Measurements from ENCODE around the gene P3H2.

P3H2 gene

GRCh38 chr3:190017521-190018288 lies 103.0 kb downstream of the P3H2 start:
- FAIRE-seq (peak; percentile 99), DNase-seq (ENCODE audit: insufficient read length, low spot score) (peak; percentile 17)
- no peak for TF ChIP-seq POLR2A (IDR thresholded peaks at IDR 0.05; ENCODE audit: low read depth, low read length)

GRCh38 chr3:190016966-190017365 lies 103.7 kb downstream of the P3H2 start:
- TF ChIP-seq POLR2A (IDR thresholded peaks at IDR 0.05; ENCODE audit: low read depth, low read length), result no peak
- FAIRE-seq, result peak; percentile 66

GRCh38 chr3:190014940-190015339 lies 105.8 kb downstream of the P3H2 start:
- no peak for DNase-seq (ENCODE audit: insufficient read length, low spot score)
- FAIRE-seq, result no peak
- TF ChIP-seq POLR2A (IDR thresholded peaks at IDR 0.05; ENCODE audit: low read depth, low read length), result no peak

More at GRCh38 chr3:190016966-190017365, 103.7 kb downstream of the P3H2 start:
- no peak for DNase-seq (ENCODE audit: insufficient read length, low spot score)

- FAIRE-seq (peak; percentile 70), DNase-seq (ENCODE audit: insufficient read length, low spot score) (no peak)
- no peak for TF ChIP-seq POLR2A (IDR thresholded peaks at IDR 0.05; ENCODE audit: low read depth, low read length)
Observed at GRCh38 chr3:190013943-190014924, 106.5 kb downstream of the P3H2 start.

- TF ChIP-seq POLR2A (IDR thresholded peaks at IDR 0.05; ENCODE audit: low read depth, low read length), result no peak
- FAIRE-seq, result no peak
- no peak for DNase-seq (ENCODE audit: insufficient read length, low spot score)
Observed at GRCh38 chr3:190012784-190013183, 107.9 kb downstream of the P3H2 start.

- peak; percentile 98 for FAIRE-seq
- TF ChIP-seq POLR2A (IDR thresholded peaks at IDR 0.05; ENCODE audit: low read depth, low read length), result no peak
- DNase-seq (ENCODE audit: insufficient read length, low spot score), result peak; percentile 38
Observed at GRCh38 chr3:190012314-190012782, 108.3 kb downstream of the P3H2 start.

GRCh38 chr3:190010486-190010885 lies 110.2 kb downstream of the P3H2 start:
- FAIRE-seq, result peak; percentile 78
- TF ChIP-seq POLR2A (IDR thresholded peaks at IDR 0.05; ENCODE audit: low read depth, low read length), result no peak
- DNase-seq (ENCODE audit: insufficient read length, low spot score), result no peak

GRCh38 chr3:190009614-190010013 lies 111.1 kb downstream of the P3H2 start:
- FAIRE-seq (peak; percentile 53), DNase-seq (ENCODE audit: insufficient read length, low spot score) (no peak)
- no peak for TF ChIP-seq POLR2A (IDR thresholded peaks at IDR 0.05; ENCODE audit: low read depth, low read length)

- no peak for TF ChIP-seq POLR2A (IDR thresholded peaks at IDR 0.05; ENCODE audit: low read depth, low read length)
- DNase-seq (ENCODE audit: insufficient read length, low spot score) (no peak), FAIRE-seq (peak; percentile 52)
Observed at GRCh38 chr3:190008432-190008831, 112.3 kb downstream of the P3H2 start.

GRCh38 chr3:190005343-190006113 lies 115.2 kb downstream of the P3H2 start:
- TF ChIP-seq POLR2A (IDR thresholded peaks at IDR 0.05; ENCODE audit: low read depth, low read length), result no peak
- DNase-seq (ENCODE audit: insufficient read length, low spot score) (no peak), FAIRE-seq (peak; percentile 89)

GRCh38 chr3:190004656-190005055 lies 116.0 kb downstream of the P3H2 start:
- DNase-seq (ENCODE audit: insufficient read length, low spot score) (no peak), FAIRE-seq (peak; percentile 95)
- TF ChIP-seq POLR2A (IDR thresholded peaks at IDR 0.05; ENCODE audit: low read depth, low read length), result no peak

- TF ChIP-seq POLR2A (IDR thresholded peaks at IDR 0.05; ENCODE audit: low read depth, low read length), result no peak
- peak; percentile 100 for FAIRE-seq
- peak; percentile 62 for DNase-seq (ENCODE audit: insufficient read length, low spot score)
Observed at GRCh38 chr3:190003681-190004123, 117.0 kb downstream of the P3H2 start.

GRCh38 chr3:190003068-190003467 lies 117.6 kb downstream of the P3H2 start:
- DNase-seq (ENCODE audit: insufficient read length, low spot score) (no peak), FAIRE-seq (no peak)
- no peak for TF ChIP-seq POLR2A (IDR thresholded peaks at IDR 0.05; ENCODE audit: low read depth, low read length)
